Smooth muscle cell of the pulmonary artery (primary cell): ENCODE measurements around the gene WHAMM. TPM values are rescaled to one million over a fixed set of nuclear protein-coding genes. Genes with fewer than 3 reads are reported as not detected.

Experiments used
- total RNA-seq: library from RNA; depleted of rRNA; stranded (reverse); fragments of >200 nt; gene quantifications from 2 replicates; pipeline ENCODE4 v1.2.3, GENCODE V29; 2014

Gene WHAMM
- 4.2 and 5.3 TPM in 2 replicates for total RNA-seq

GRCh38 chr15:82809308-82810060 lies at the start of gene WHAMM:
Gene WHAMM, plus strand, starts transcription at chr15:82809628. Its CDS starts 99 bp downstream, at chr15:82809727.

GRCh38 chr15:82805994-82806406 lies 3.4 kb upstream of the WHAMM start, which contains the start of gene FSD2:
Gene FSD2, minus strand, starts transcription at chr15:82806069. Its CDS starts 18,679 bp downstream, at chr15:82787390.

Other genes with a start within 250 kb of the WHAMM start
- gene CPEB1, start 162.3 kb upstream of the WHAMM start, total RNA-seq = 9.0 and 14.1 TPM in 2 replicates
- 0.10 and 0.39 TPM in 2 replicates for gene AP3B2, start 99.8 kb upstream of the WHAMM start, total RNA-seq
- not detected in 2 replicates for gene FSD2, start 3.6 kb upstream of the WHAMM start, total RNA-seq
- gene HOMER2, start 143.1 kb downstream of the WHAMM start, total RNA-seq = 5.7 and 11.6 TPM in 2 replicates
- 23.8 and 25.8 TPM in 2 replicates for gene RAMAC, start 176.6 kb downstream of the WHAMM start, total RNA-seq
- gene C15orf40, start 202.0 kb downstream of the WHAMM start, total RNA-seq = 8.9 and 9.7 TPM in 2 replicates